ENCODE results near the gene THTPA.

DNA sequence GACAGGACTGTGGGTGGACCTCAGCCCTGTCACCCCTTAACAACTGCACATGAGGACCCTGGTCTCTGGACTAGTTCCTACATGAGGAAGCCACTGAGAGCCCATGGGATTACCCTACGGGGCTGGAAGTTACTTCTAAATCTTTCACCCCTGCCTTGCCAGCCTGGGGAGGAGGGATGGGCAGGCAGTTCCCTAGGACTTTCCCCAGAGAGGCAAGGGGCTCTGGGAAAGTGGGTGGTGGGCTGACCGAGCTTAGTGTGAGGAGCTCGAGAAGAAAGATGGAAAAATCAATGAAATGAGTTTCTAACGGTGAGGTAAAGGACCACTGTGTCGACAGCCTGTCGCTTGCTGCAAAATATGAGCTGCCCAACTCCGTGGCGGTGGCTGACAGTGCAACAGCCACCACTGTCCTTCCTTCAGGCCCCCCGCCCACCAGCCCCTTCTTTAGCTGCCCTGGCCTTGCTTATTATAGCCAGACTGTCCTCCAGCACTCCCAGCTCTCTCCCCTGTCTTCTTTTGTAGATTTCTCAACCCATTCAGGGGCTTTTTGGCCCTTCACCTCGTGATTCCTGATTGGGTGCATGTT, 9.5 kb upstream of the THTPA start:
- TF ChIP-seq, protein P1, sequence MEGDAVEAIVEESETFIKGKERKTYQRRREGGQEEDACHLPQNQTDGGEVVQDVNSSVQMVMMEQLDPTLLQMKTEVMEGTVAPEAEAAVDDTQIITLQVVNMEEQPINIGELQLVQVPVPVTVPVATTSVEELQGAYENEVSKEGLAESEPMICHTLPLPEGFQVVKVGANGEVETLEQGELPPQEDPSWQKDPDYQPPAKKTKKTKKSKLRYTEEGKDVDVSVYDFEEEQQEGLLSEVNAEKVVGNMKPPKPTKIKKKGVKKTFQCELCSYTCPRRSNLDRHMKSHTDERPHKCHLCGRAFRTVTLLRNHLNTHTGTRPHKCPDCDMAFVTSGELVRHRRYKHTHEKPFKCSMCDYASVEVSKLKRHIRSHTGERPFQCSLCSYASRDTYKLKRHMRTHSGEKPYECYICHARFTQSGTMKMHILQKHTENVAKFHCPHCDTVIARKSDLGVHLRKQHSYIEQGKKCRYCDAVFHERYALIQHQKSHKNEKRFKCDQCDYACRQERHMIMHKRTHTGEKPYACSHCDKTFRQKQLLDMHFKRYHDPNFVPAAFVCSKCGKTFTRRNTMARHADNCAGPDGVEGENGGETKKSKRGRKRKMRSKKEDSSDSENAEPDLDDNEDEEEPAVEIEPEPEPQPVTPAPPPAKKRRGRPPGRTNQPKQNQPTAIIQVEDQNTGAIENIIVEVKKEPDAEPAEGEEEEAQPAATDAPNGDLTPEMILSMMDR (conservative IDR thresholded peaks at IDR 0.05 in 1 of 2, IDR thresholded peaks at IDR 0.05 in 1 of 2; ENCODE audit: low read depth in 1 of 2, low read length in 2 of 2), result no peak
- TF ChIP-seq EZH2 (IDR thresholded peaks at IDR 0.05; ENCODE audit: low read length, missing control alignments), result no peak

Measured in fibroblast of lung (primary cell).